ENCODE measurements around the gene CD40LG. TPM values are rescaled to one million over a fixed set of nuclear protein-coding genes. Genes with fewer than 3 reads are reported as not detected.

The CD40LG gene
- total and polyA plus RNA-seq, 2 of the 13 experiments (the other 11 are each of a cell fraction or from before 2014, with no cell fraction given) = not detected

GRCh38 chrX:136692271-136692670, 44.3 kb downstream of the CD40LG start:
- Histone ChIP-seq H3K4me3 (replicated peaks in 1 of 3; ENCODE audit: insufficient read depth in 1 of 3, low read depth in 2 of 3, low read length in 3 of 3) (no peak overlapping the region), H3K4me2 (ENCODE audit: low read depth, low read length) (no peak overlapping the region), H3K27me3 (ENCODE audit: control insufficient read depth in 1 of 2, insufficient read depth in 2 of 2, low read length in 2 of 2) (no peaks in the 10 kb centered on the region), H3K9me3 (ENCODE audit: low read length) (no peaks in the 10 kb centered on the region), H4K20me1 (ENCODE audit: insufficient read depth, low read length) (no peaks in the 10 kb centered on the region), H3K36me3 (replicated peaks in 1 of 2; ENCODE audit: control insufficient read depth in 1 of 2, insufficient read depth in 2 of 2, low read length in 2 of 2) (no peaks in the 10 kb centered on the region), H3K9ac (ENCODE audit: insufficient read depth, low read depth, low read length) (no peak overlapping the region), H2AFZ (ENCODE audit: low read length) (no peak overlapping the region), H3K4me1 (ENCODE audit: insufficient read depth, low read length) (no peaks in the 10 kb centered on the region), H3K79me2 (ENCODE audit: insufficient read depth, low read length) (no peaks in the 10 kb centered on the region), H3K27ac (ENCODE audit: extremely low read length, insufficient read depth, low read length) (no peak overlapping the region)
- DNase-seq (ENCODE audit: low spot score) = no peak
- ATAC-seq = no peak
- WGBS (ENCODE audit: low lambda C conversion rate) = 3% methylated on average over 4 of the region's 4 CpGs
- CTCF ChIA-PET (ENCODE audit: low intra/inter-chr PET ratio, low total read pairs) = no interaction called here
- intact Hi-C loops (cut with micrococcal nuclease; ENCODE audit: unreplicated experiment) (no loop called here), in situ Hi-C loops (cut with HindIII; ENCODE audit: extremely low pct_ligation_motif_present, low pct_unique_long_range_greater_than_20kb) (no loop called here)
- no TSS peak for BruUV-seq (replicated peaks)
- no peak for FAIRE-seq
- POLR2A ChIA-PET = no interaction called here
- TF ChIP-seq ZNF33B (CRISPR knock-in tag; IDR thresholded peaks at IDR 0.05) = no peak
- TF ChIP-seq NCOR1 (IDR thresholded peaks at IDR 0.05; ENCODE audit: borderline replicate concordance, low read length) = no peak
- no peak for TF ChIP-seq PAX8 (CRISPR knock-in tag; IDR thresholded peaks at IDR 0.05; ENCODE audit: borderline replicate concordance)
- no peak for TF ChIP-seq CEBPB (IDR thresholded peaks at IDR 0.05; ENCODE audit: borderline replicate concordance, low read depth, low read length)
- no peak for TF ChIP-seq CSRNP2 (CRISPR knock-in tag; conservative IDR thresholded peaks at IDR 0.05; ENCODE audit: low read depth)
- no peak for TF ChIP-seq ZNF792 (CRISPR knock-in tag; IDR thresholded peaks at IDR 0.05)
- no peak for TF ChIP-seq ZNF350 (CRISPR knock-in tag; IDR thresholded peaks at IDR 0.05; ENCODE audit: borderline replicate concordance, low read depth)
- no peak for TF ChIP-seq POGK (CRISPR knock-in tag; conservative IDR thresholded peaks at IDR 0.05)
- TF ChIP-seq GLMP (CRISPR knock-in tag; IDR thresholded peaks at IDR 0.05; ENCODE audit: borderline replicate concordance) = no peak
- no peak for TF ChIP-seq TFDP2 (CRISPR knock-in tag; IDR thresholded peaks at IDR 0.05)
- TF ChIP-seq ATF2 (CRISPR knock-in tag; IDR thresholded peaks at IDR 0.05) = no peak
- no peak for TF ChIP-seq ZNF703 (CRISPR knock-in tag; IDR thresholded peaks at IDR 0.05; ENCODE audit: borderline replicate concordance)
- no peak for TF ChIP-seq TRIM22 (IDR thresholded peaks at IDR 0.05)
- TF ChIP-seq GPBP1L1 (CRISPR knock-in tag; IDR thresholded peaks at IDR 0.05) = no peak
- TF ChIP-seq TRIM24 (CRISPR knock-in tag; IDR thresholded peaks at IDR 0.05) = no peak
